A673 (cell line): Measurements from ENCODE around the gene CDHR4. TPM values are rescaled to one million over a fixed set of nuclear protein-coding genes. Genes with fewer than 3 reads are reported as not detected.
"Not testable (repeated sequence)": the region's sequence is repeated elsewhere in the genome, so short reads cannot be mapped to it uniquely, and the experiment has no call there.

Experiments
- BruUV-seq: library from RNA; stranded (reverse); fragments of 400-500 nt; replicated peaks from 2 replicates; lab custom pipeline; 2021; lab: Mats Ljungman, UMichigan
- CTCF ChIA-PET: fragments of 300-600 bp; sonication (Branson Sonifier 250); formaldehyde crosslinking; loops from one replicate; lab custom pipeline; 2022; ENCODE audit warnings: antibody characterized with exemption; lab: Charles Lee
- POLR2A ChIA-PET: fragments of 300-600 bp; sonication (Branson Sonifier 250); formaldehyde crosslinking; loops from one replicate; lab custom pipeline; 2022; ENCODE audit warnings: antibody characterized with exemption; ENCODE audit not compliant: low non-redundant PET; lab: Charles Lee
- DNase-seq: peaks from one replicate; pipeline ENCODE4 v3.0.0-alpha.2; 2015; ENCODE audit warnings: low spot score
- H3K27ac ChIP-seq: fragments of 200-600 bp; sonication (generic); 2 replicates; pipeline ENCODE4 v1.5.1; 2016; ENCODE audit warnings: mixed run types, low read depth, mild to moderate bottlenecking, mixed read lengths, antibody characterized with exemption, low read length; ENCODE audit not compliant: poor library complexity, severe bottlenecking
- H3K27me3 ChIP-seq: fragments of 200-600 bp; sonication (generic); replicated peaks from 2 replicates; pipeline ENCODE4 v1.6.1; 2017; ENCODE audit warnings: mixed run types, low read depth, mild to moderate bottlenecking, mixed read lengths, antibody characterized with exemption, low read length; ENCODE audit not compliant: insufficient read depth, poor library complexity
- H3K36me3 ChIP-seq: fragments of 200-600 bp; sonication (generic); 2 replicates; pipeline ENCODE4 v1.6.1; 2016; ENCODE audit warnings: mixed run types, mild to moderate bottlenecking, mixed read lengths, antibody characterized with exemption, low read length; ENCODE audit not compliant: insufficient read depth, poor library complexity, severe bottlenecking
- H3K4me1 ChIP-seq: fragments of 200-600 bp; sonication (generic); 2 replicates; pipeline ENCODE4 v1.6.1; 2017; ENCODE audit warnings: mixed run types, mild to moderate bottlenecking, mixed read lengths, antibody characterized with exemption, low read length; ENCODE audit not compliant: insufficient read depth, poor library complexity, severe bottlenecking
- H3K4me3 ChIP-seq: fragments of 200-600 bp; sonication (generic); 2 replicates; pipeline ENCODE4 v1.5.1; 2016; ENCODE audit warnings: low read depth, mixed run types, mild to moderate bottlenecking, mixed read lengths, low read length; ENCODE audit not compliant: poor library complexity, severe bottlenecking
- H3K9me3 ChIP-seq: fragments of 200-600 bp; sonication (generic); 2 replicates; pipeline ENCODE4 v1.6.1; 2016; ENCODE audit warnings: mixed run types, low read depth, mild to moderate bottlenecking, mixed read lengths, antibody characterized with exemption, low read length; ENCODE audit not compliant: poor library complexity, severe bottlenecking
- EZH2 ChIP-seq: fragments of 200-600 bp; sonication (generic); IDR thresholded peaks from 2 replicates; pipeline ENCODE4 v1.6.1; 2017; ENCODE audit warnings: borderline replicate concordance, low read depth, mild to moderate bottlenecking, mixed read lengths, antibody characterized with exemption, low read length; ENCODE audit not compliant: poor library complexity, severe bottlenecking
- intact Hi-C: fragments of 100-400 bp; cut with micrococcal nuclease; formaldehyde crosslinking; loops from one replicate; pipeline ENCODE4 v1.10.0; 2022; ENCODE audit not compliant: unreplicated experiment
- total RNA-seq: library from RNA; stranded (reverse); gene quantifications from 2 replicates; pipeline ENCODE4 v1.2.3, GENCODE V29; 2021
- TF ChIP-seq, protein P1 (sequence below): fragments of 300-800, 200-600 bp; sonication (generic); conservative IDR thresholded peaks from 2 replicates; pipeline ENCODE4 v1.5.1; 2017; ENCODE audit warnings: low read depth, mild to moderate bottlenecking, antibody characterized with exemption, low read length, moderate library complexity, mixed read lengths

CDHR4 gene
- total RNA-seq, 1 experiment from 2014 or later, result not detected

DNA sequence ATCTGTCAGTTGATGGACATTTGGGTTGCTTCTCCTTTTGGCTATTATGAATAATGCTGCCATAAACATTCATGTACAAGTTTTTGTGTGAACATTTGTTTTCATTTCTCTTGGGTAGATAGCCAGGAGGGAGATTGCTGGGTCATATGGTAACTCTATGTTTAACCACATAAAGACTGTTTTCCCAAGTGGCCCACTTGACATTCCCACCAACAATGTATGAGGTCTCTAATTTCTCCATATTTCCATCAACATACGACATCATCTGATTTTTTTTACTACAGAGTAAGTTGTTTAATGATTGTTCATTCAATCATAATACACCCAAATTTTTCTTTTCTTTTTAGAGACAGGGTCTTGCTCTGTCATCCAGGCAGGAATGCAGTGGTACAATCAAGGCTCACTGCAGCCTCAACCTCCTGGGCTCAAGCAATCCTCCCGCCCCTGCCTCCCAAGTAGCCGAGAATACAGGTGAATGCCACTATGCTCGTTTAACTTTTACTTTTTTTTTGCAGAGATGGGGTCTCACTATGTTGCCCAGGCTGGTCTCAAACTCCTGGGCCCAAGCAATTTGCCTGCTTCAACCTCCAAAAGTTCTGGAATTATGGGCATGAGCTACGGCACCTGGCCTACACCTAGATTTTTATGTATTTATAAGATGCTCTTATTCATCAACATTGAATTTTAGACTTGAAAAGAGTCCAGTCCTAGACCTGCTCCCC lies 20.2 kb downstream of the CDHR4 start:
- H3K9me3 ChIP-seq, result no peaks in the 10 kb centered on the region
- no peak overlapping the region for H3K4me3 ChIP-seq
- TF ChIP-seq, protein P1, sequence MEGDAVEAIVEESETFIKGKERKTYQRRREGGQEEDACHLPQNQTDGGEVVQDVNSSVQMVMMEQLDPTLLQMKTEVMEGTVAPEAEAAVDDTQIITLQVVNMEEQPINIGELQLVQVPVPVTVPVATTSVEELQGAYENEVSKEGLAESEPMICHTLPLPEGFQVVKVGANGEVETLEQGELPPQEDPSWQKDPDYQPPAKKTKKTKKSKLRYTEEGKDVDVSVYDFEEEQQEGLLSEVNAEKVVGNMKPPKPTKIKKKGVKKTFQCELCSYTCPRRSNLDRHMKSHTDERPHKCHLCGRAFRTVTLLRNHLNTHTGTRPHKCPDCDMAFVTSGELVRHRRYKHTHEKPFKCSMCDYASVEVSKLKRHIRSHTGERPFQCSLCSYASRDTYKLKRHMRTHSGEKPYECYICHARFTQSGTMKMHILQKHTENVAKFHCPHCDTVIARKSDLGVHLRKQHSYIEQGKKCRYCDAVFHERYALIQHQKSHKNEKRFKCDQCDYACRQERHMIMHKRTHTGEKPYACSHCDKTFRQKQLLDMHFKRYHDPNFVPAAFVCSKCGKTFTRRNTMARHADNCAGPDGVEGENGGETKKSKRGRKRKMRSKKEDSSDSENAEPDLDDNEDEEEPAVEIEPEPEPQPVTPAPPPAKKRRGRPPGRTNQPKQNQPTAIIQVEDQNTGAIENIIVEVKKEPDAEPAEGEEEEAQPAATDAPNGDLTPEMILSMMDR, result no peak
- no peak for TF ChIP-seq EZH2
- intact Hi-C loops, result no loop called here
- ChIA-PET POLR2A (interaction anchor here (0.6 kb wide), 1 partner anchor 624 kb away, joined by 3 read pairs; no protein-coding TSS in a partner anchor), CTCF (no interaction called here)
- H3K27me3 ChIP-seq, result no peaks in the 10 kb centered on the region
- BruUV-seq, result TSS peak; percentile 9
- H3K27ac ChIP-seq, result no peak overlapping the region
- H3K36me3 ChIP-seq, result peaks cover 6% of the 10 kb centered on the region
- DNase-seq, result no peak
- H3K4me1 ChIP-seq, result no peaks in the 10 kb centered on the region

DNA sequence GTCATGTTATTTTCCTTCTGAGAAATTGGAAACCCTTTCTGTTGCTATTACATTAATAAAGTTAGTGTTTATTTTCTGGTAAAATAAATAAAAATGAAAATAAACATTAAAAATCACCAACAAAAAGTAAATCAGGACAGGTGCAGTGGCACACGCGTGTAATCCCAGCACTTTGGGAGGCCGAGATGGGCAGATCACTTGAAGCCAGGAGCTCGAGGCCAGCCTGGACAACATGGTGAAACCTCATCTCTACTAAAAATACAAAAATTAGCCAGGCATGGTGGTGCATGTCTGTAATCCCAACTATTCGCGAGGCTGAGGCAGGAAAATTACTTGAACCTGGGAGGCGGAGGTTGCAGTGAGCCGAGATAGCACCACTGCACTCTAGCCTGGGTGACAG lies 23.6 kb downstream of the CDHR4 start:
- H3K4me1 ChIP-seq, H3K9me3 ChIP-seq, H3K27ac ChIP-seq, H3K27me3 ChIP-seq, CTCF ChIA-PET, BruUV-seq, intact Hi-C loops, DNase-seq, H3K36me3 ChIP-seq, H3K4me3 ChIP-seq, POLR2A ChIA-PET: not testable (repeated sequence)

DNA sequence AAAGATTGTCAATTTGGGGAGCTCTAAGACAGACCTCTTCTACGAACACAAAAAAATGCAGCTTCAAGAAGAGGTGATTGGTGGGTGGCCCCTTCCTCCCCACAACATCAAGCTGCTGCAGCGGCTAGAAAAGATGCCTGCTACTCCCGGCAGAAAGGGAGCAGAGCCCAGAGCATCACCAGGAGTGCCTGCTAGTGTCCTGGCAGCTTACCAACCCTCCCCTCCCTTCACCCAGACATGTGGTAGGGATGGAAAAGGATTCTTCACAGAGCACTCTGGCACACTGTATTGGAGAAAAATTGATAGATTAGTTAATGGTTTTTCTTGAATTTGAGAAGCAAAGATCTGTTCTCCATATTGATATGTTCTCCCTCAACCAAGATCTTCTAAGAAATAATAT lies 24.1 kb downstream of the CDHR4 start:
- BruUV-seq, result no TSS peak
- Histone ChIP-seq H3K27ac (no peak overlapping the region), H3K36me3 (no peaks in the 10 kb centered on the region), H3K4me3 (no peak overlapping the region), H3K9me3 (no peaks in the 10 kb centered on the region), H3K27me3 (no peaks in the 10 kb centered on the region), H3K4me1 (no peaks in the 10 kb centered on the region)
- DNase-seq, result no peak
- intact Hi-C loops, result no loop called here
- CTCF ChIA-PET, result no interaction called here
- no peak for TF ChIP-seq EZH2
- TF ChIP-seq, protein P1, result no peak
- POLR2A ChIA-PET, result no interaction called here

DNA sequence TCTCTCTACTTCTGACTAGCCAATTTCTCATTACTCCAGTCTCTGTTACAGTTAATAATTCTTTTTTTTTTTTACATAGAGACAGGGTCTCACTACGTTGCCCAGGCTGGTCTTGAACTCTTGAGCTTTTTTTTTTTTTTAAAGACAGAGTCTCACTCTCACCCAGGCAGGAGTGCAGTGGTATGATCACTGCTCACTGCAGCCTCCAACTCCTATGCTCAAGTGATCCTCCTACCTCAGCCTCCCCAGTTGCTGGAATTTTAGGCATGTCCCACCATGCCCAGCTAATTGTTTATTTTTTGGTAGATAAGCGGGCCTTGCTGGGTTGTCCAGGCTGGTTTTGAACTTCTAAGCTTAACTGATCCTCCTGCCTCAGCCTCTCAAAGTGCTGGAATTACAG lies 27.0 kb downstream of the CDHR4 start:
- H3K27me3 ChIP-seq, result no peaks in the 10 kb centered on the region
- CTCF ChIA-PET, result no interaction called here
- H3K36me3 ChIP-seq, result no peaks in the 10 kb centered on the region
- H3K27ac ChIP-seq, result no peak overlapping the region
- no peak for DNase-seq
- intact Hi-C loops, result no loop called here
- H3K4me3 ChIP-seq, result no peak overlapping the region
- no peaks in the 10 kb centered on the region for H3K4me1 ChIP-seq
- BruUV-seq, result no TSS peak
- POLR2A ChIA-PET, result no interaction called here
- H3K9me3 ChIP-seq, result no peaks in the 10 kb centered on the region
- TF ChIP-seq EZH2, result no peak
- TF ChIP-seq, protein P1, result no peak
